Testis (tissue), 5 donors: ENCODE data around the gene OR52H1. TPM values are rescaled to one million over a fixed set of nuclear protein-coding genes. Genes with fewer than 3 reads are reported as not detected.

Experiments used
- DNase-seq: peaks from one replicate; pipeline ENCODE4 v3.0.0-alpha.2; 2019
- H3K27ac ChIP-seq, 2 donors: fragments of 200-600 bp; sonication (generic); one replicate each; pipeline ENCODE4 v1.5.1; 2019
- H3K27me3 ChIP-seq: fragments of 200-600 bp; sonication (generic); one replicate; pipeline ENCODE4 v1.5.1; 2019
- H3K36me3 ChIP-seq: fragments of 200-600 bp; sonication (generic); one replicate; pipeline ENCODE4 v1.5.1; 2017; ENCODE audit warnings: low read depth; ENCODE audit errors: missing control alignments
- H3K4me1 ChIP-seq: fragments of 200-600 bp; sonication (generic); one replicate; pipeline ENCODE4 v1.5.1; 2019
- H3K4me3 ChIP-seq, 2 donors: fragments of 200-600 bp; sonication (generic); one replicate each; pipeline ENCODE4 v1.5.1; 2017 to 2019
- H3K9me3 ChIP-seq: fragments of 200-600 bp; sonication (generic); one replicate; pipeline ENCODE4 v1.5.1; 2017
- POLR2A ChIP-seq: fragments of 450-650 bp; IDR thresholded peaks from one replicate; pipeline ENCODE4 v1.6.1; 2017; ENCODE audit warnings: antibody characterized with exemption, mild to moderate bottlenecking, moderate library complexity
- WGBS, 2 donors: methylation state at CpG; one replicate each; pipeline ENCODE4 v1.1.5; 2018; 5-methylcytosine and 5-hydroxymethylcytosine counted together
- intact Hi-C: fragments of 100-400 bp; cut with DNase I; formaldehyde crosslinking; loops from one replicate; pipeline ENCODE4 v1.15.1; 2023; ENCODE audit warnings: low total_unique reads
- long read RNA-seq, 2 donors: transcript quantifications; one replicate each; lab custom pipeline, GENCODE V29; 2026
- polyA plus RNA-seq: library from polyadenylated mRNA; stranded (reverse); fragments of 350-450 nt; fragmentation: Illumina TruSeq; extraction: RNeasy Lipid Tissue Mini Kit (QIAGEN cat#74804); gene quantifications from one replicate; pipeline ENCODE4 v1.2.3, GENCODE V29; 2014; ENCODE audit warnings: low read depth, low replicate concordance; ENCODE audit not compliant: insufficient read depth
- total RNA-seq, 2 donors: library from RNA; depleted of rRNA; stranded (reverse); fragments of >200 nt; gene quantifications; one replicate each; pipeline ENCODE4 v1.2.3, GENCODE V29; 2016
- TF ChIP-seq, protein P1 (sequence below), 3 experiments: fragments of 450-650 bp in 2 of 3; fragments of 200-600 bp in 1 of 3; sonication (generic) in 1 of 3; IDR thresholded peaks; one replicate each; pipeline ENCODE4 v1.5.1; 2016 to 2019; ENCODE audit warnings: antibody characterized with exemption in 3 of 3, mild to moderate bottlenecking in 2 of 3, moderate library complexity in 1 of 3

OR52H1 gene
- 1 to 10 TPM; 1.4 to 1.9 TPM for total RNA-seq
- not detected for polyA plus RNA-seq
- long read RNA-seq, donor 1, result 0 reads
- long read RNA-seq, donor 2, result 0 reads

DNA sequence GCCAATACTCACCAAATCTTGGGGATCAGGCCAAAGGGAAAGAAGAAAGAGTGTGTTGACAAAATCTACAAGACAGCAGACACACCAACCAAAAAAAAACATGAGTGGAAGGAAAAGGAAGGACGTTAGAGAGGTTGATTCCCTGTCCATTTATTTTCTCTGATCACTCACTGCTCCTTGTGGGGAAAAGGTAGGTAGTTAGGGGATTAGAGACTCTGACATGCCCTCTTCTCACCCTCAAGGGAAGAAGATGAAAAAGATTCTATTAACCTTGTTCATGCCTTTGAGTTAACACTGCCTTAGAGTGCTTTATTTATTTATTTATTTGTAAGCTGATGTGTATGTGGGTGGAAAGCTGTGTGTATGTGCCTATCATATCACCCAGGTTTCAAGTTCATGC is at the start of gene OR52H1:
OR52H1 (minus strand) TSS at position 101 of the 400 bp plus-strand sequence. CDS start 3,035 bp downstream, outside the sequence.
- intact Hi-C loops, result no loop called here
- no peaks in the 10 kb centered on the region for H3K27me3 ChIP-seq
- no peak within 1 kb of the TSS for H3K27ac ChIP-seq
- H3K4me3 ChIP-seq, result no peak within 1 kb of the TSS
- no peaks in the 10 kb centered on the region for H3K36me3 ChIP-seq
- no peaks in the 10 kb centered on the region for H3K9me3 ChIP-seq
- TF ChIP-seq POLR2A, result no peak
- TF ChIP-seq, protein P1, sequence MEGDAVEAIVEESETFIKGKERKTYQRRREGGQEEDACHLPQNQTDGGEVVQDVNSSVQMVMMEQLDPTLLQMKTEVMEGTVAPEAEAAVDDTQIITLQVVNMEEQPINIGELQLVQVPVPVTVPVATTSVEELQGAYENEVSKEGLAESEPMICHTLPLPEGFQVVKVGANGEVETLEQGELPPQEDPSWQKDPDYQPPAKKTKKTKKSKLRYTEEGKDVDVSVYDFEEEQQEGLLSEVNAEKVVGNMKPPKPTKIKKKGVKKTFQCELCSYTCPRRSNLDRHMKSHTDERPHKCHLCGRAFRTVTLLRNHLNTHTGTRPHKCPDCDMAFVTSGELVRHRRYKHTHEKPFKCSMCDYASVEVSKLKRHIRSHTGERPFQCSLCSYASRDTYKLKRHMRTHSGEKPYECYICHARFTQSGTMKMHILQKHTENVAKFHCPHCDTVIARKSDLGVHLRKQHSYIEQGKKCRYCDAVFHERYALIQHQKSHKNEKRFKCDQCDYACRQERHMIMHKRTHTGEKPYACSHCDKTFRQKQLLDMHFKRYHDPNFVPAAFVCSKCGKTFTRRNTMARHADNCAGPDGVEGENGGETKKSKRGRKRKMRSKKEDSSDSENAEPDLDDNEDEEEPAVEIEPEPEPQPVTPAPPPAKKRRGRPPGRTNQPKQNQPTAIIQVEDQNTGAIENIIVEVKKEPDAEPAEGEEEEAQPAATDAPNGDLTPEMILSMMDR (IDR thresholded peaks at IDR 0.05), result no peak
- no peak for DNase-seq
- 73 to 74% methylated on average over 1 of the region's 1 CpG for WGBS, 2 donors
- no peaks in the 10 kb centered on the region for H3K4me1 ChIP-seq

DNA sequence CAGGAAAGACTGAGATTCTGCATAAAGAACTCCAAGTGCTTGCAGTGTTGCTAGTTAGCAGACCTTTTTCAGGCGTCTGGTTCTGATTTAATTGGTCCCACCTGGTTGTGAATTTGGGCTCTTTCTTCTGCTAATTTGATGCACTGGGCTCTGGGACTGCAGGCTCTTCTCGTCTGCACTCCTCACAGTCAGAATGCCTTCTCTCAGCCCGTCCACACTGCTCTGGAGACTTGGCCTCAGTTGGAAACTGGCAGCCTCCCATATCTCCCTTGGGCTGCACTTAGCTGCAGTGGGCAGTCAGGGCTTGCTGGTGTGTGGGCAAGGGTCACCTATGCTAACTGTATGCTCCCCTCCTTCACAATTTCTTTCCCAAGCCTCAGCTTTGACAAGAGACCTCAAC is 49.6 kb upstream of the OR52H1 start:
- 17 to 42% methylated on average over 3 of the region's 3 CpGs for WGBS, 2 donors
- Histone ChIP-seq H3K27me3 (no peaks in the 10 kb centered on the region), H3K4me3 (no peak overlapping the region), H3K36me3 (no peaks in the 10 kb centered on the region), H3K27ac (no peak overlapping the region), H3K4me1 (peaks cover 8% of the 10 kb centered on the region), H3K9me3 (no peaks in the 10 kb centered on the region)
- intact Hi-C loops, result no loop called here
- TF ChIP-seq, protein P1 (IDR thresholded peaks at IDR 0.05), result no peak
- no peak for TF ChIP-seq POLR2A
- DNase-seq, result no peak

DNA sequence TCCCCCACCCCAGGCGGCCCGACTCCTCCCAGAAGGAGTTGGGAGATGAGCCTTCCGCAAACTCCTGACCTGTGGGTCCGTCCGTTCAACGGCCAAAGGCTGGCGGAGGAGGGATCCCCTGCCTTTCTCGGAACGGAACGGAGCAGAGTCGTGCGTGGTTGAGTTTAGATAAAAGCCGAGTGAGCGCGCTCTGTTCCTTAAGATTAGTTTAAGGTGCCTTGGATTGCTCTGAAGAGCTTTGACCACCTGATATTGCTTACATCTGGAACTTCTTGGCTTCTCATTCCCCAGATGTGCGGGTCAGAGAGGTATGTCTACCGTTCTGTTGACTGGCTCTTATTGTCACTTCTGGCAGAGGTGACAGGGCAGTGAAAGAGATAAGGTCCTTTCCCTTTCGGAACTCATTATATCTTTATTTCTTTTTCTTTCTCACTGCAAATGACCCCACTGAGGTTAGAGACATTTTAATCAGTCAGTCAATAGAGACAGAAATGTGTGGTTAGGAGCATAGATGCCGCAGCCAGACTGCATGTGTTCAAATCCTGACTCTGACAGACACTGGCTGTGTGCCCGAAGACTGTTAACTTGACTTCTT is 48.4 kb upstream of the OR52H1 start, which contains the start of gene TRIM6:
TRIM6 (plus strand) TSS at position 31 of the 595 bp plus-strand sequence; CDS start at position 292, 261 bp downstream.
- no peaks in the 10 kb centered on the region for H3K9me3 ChIP-seq
- intact Hi-C loops, result no loop called here
- TF ChIP-seq, protein P1 (IDR thresholded peaks at IDR 0.05), result no peak
- TF ChIP-seq POLR2A, result no peak
- H3K4me3 ChIP-seq, result peak within 1 kb of the TSS; percentile 29 to 60
- no peaks in the 10 kb centered on the region for H3K36me3 ChIP-seq
- H3K27me3 ChIP-seq, result no peaks in the 10 kb centered on the region
- H3K4me1 ChIP-seq, result peaks cover 8% of the 10 kb centered on the region
- peak within 1 kb of the TSS; percentile 47 to 58 for H3K27ac ChIP-seq
- peak; percentile 66 for DNase-seq
- WGBS, 2 donors, result 5 to 9% methylated on average over 17 to 20 of the region's 20 CpGs

DNA sequence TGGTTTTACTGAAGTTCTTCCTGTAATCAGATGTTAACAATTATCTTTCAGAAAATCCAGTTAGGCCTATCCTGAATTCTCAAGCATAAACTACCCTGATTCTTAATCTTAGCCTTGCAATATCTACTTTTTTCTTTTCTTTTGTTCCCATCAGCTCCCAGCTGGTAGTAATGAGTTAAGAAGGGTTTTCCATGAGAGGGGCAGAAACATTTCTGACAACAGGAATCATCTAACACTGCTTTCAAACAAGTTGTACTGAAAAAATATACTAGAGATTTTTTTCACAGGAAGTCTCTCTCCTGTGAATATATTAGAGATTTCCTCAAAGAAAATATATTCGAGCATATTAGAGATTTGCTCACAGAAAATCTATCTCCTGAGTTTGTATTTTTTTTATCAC is 44.8 kb upstream of the OR52H1 start:
- intact Hi-C loops, result no loop called here
- Histone ChIP-seq H3K36me3 (no peaks in the 10 kb centered on the region), H3K9me3 (no peaks in the 10 kb centered on the region), H3K27ac (no peak overlapping the region), H3K27me3 (no peaks in the 10 kb centered on the region), H3K4me3 (no peak overlapping the region), H3K4me1 (peaks cover 7% of the 10 kb centered on the region)
- 53 to 68% methylated on average over 1 of the region's 1 CpG for WGBS, 2 donors
- DNase-seq, result no peak
- TF ChIP-seq, protein P1 (IDR thresholded peaks at IDR 0.05), result no peak
- no peak for TF ChIP-seq POLR2A

DNA sequence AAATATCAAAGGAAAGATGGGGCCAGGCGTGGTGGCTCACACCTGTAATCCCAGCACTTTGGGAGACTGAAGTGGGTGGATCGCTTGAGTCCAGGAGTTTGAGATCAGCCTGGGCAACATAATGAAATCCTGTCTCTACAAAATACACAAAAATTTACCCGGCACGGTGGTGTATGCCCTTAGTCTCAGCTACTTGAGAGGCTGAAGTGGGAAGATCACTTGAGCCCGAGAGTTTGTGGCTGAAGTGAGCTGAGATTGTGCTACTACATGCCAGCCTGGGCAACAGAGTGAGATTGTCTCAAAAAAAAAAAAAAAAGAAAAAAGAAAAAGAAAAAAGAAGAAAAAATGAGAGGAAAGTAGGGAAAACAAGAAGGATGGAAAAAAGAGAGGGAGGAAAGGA is 44.3 kb upstream of the OR52H1 start:
- WGBS, 2 donors, result 85 to 94% methylated on average over 5 of the region's 5 CpGs
- TF ChIP-seq, protein P1 (IDR thresholded peaks at IDR 0.05), result no peak
- TF ChIP-seq POLR2A, result no peak
- intact Hi-C loops, result no loop called here
- no peaks in the 10 kb centered on the region for H3K9me3 ChIP-seq
- peaks cover 2% of the 10 kb centered on the region for H3K4me1 ChIP-seq
- H3K27me3 ChIP-seq, result no peaks in the 10 kb centered on the region
- DNase-seq, result no peak
- no peak overlapping the region for H3K4me3 ChIP-seq
- H3K36me3 ChIP-seq, result no peaks in the 10 kb centered on the region
- H3K27ac ChIP-seq, result no peak overlapping the region
